GM12864 (cell line): ENCODE measurements around the gene POLR2C.

Source experiments
- DNase-seq: peaks from one replicate; pipeline ENCODE4 v3.0.0-alpha.2; 2011; ENCODE audit warnings: low read depth
- H3K4me3 ChIP-seq: 2 replicates; pipeline ENCODE4 v1.5.1; 2011; ENCODE audit warnings: mild to moderate bottlenecking, low read depth, low read length, control low read depth
- CTCF ChIP-seq: IDR thresholded peaks from 2 replicates; pipeline ENCODE4 v1.5.1; 2011; ENCODE audit warnings: low read depth, mild to moderate bottlenecking, moderate library complexity, low read length, control low read depth, inconsistent platforms; ENCODE audit errors: missing control alignments

Gene POLR2C

GRCh38 chr16:57504001-57504400 lies 41.5 kb downstream of the POLR2C start:
- TF ChIP-seq CTCF: no peak
- H3K4me3 ChIP-seq: no peak overlapping the region
- no peak for DNase-seq

- no peak overlapping the region for H3K4me3 ChIP-seq
- no peak for DNase-seq
- TF ChIP-seq CTCF: no peak
Measured at GRCh38 chr16:57504491-57504890, 42.0 kb downstream of the POLR2C start.

GRCh38 chr16:57505169-57505568 lies 42.7 kb downstream of the POLR2C start:
- no peak overlapping the region for H3K4me3 ChIP-seq
- DNase-seq: no peak
- no peak for TF ChIP-seq CTCF

GRCh38 chr16:57507136-57508034 lies 44.9 kb downstream of the POLR2C start:
- TF ChIP-seq CTCF: no peak
- no peak overlapping the region for H3K4me3 ChIP-seq
- no peak for DNase-seq

GRCh38 chr16:57508035-57508425 lies 45.6 kb downstream of the POLR2C start:
- no peak for DNase-seq
- H3K4me3 ChIP-seq: no peak overlapping the region
- no peak for TF ChIP-seq CTCF

- DNase-seq: no peak
- TF ChIP-seq CTCF: no peak
- H3K4me3 ChIP-seq: no peak overlapping the region
Measured at GRCh38 chr16:57509231-57509923, 46.9 kb downstream of the POLR2C start.
